H9 (cell line): ENCODE measurements around the gene TMEM174. TPM values are rescaled to one million over a fixed set of nuclear protein-coding genes. Genes with fewer than 3 reads are reported as not detected.
"Not testable (repeated sequence)": the region's sequence is repeated elsewhere in the genome, so short reads cannot be mapped to it uniquely, and the experiment has no call there.

Source experiments
- DNase-seq: peaks from one replicate; pipeline ENCODE4 v3.0.0-alpha.2; 2017
- H2AFZ ChIP-seq: one replicate; pipeline ENCODE4 v1.6.1; 2013; ENCODE audit warnings: mild to moderate bottlenecking, low read length, control low read depth, moderate library complexity
- H2AK5ac ChIP-seq: 2 replicates; pipeline ENCODE4 v1.6.1; 2013; ENCODE audit warnings: low read length, control low read depth, mixed read lengths; ENCODE audit not compliant: insufficient read length
- H2BK120ac ChIP-seq: one replicate; pipeline ENCODE4 v1.6.1; 2013; ENCODE audit warnings: low read depth, mild to moderate bottlenecking, low read length, control low read depth, inconsistent platforms; ENCODE audit not compliant: poor library complexity, severe bottlenecking
- H2BK12ac ChIP-seq: 2 replicates; pipeline ENCODE4 v1.6.1; 2013; ENCODE audit warnings: low read length, control low read depth, mixed read lengths, low read depth; ENCODE audit not compliant: insufficient read length
- H2BK15ac ChIP-seq: 2 replicates; pipeline ENCODE4 v1.6.1; 2013; ENCODE audit warnings: low read depth, low read length, control low read depth
- H2BK20ac ChIP-seq: one replicate; pipeline ENCODE4 v1.6.1; 2013; ENCODE audit warnings: low read depth, mild to moderate bottlenecking, low read length, control low read depth, inconsistent platforms; ENCODE audit not compliant: poor library complexity, severe bottlenecking
- H2BK5ac ChIP-seq: 2 replicates; pipeline ENCODE4 v1.6.1; 2013; ENCODE audit warnings: low read length, control low read depth, mixed read lengths; ENCODE audit not compliant: insufficient read length
- H3K14ac ChIP-seq: 2 replicates; pipeline ENCODE4 v1.6.1; 2013; ENCODE audit warnings: low read length, control low read depth; ENCODE audit not compliant: insufficient read depth
- H3K18ac ChIP-seq: 2 replicates; pipeline ENCODE4 v1.6.1; 2013; ENCODE audit warnings: low read depth, mild to moderate bottlenecking, mixed read lengths, low read length, control low read depth; ENCODE audit not compliant: insufficient read length
- H3K23ac ChIP-seq: 2 replicates; pipeline ENCODE4 v1.6.1; 2013; ENCODE audit warnings: low read length, control low read depth, mixed read lengths, low read depth; ENCODE audit not compliant: insufficient read length
- H3K23me2 ChIP-seq: 2 replicates; pipeline ENCODE4 v1.6.1; 2013; ENCODE audit warnings: low read depth, mild to moderate bottlenecking, mixed read lengths, low read length, control low read depth; ENCODE audit not compliant: insufficient read length, poor library complexity, severe bottlenecking
- H3K27ac ChIP-seq: 2 replicates; pipeline ENCODE4 v1.5.1; 2013; ENCODE audit warnings: low read length, control low read depth, mixed read lengths, low read depth; ENCODE audit not compliant: insufficient read length
- H3K27me3 ChIP-seq: 2 replicates; pipeline ENCODE4 v1.6.1; 2013; ENCODE audit warnings: low read length, control low read depth, inconsistent platforms; ENCODE audit not compliant: insufficient read depth
- H3K4ac ChIP-seq: 2 replicates; pipeline ENCODE4 v1.6.1; 2013; ENCODE audit warnings: low read depth, mild to moderate bottlenecking, control low read depth, inconsistent platforms, low read length, moderate library complexity
- H3K4me1 ChIP-seq: 2 replicates; pipeline ENCODE4 v1.6.1; 2013; ENCODE audit warnings: low read length, control low read depth, inconsistent platforms; ENCODE audit not compliant: insufficient read depth
- H3K4me2 ChIP-seq: 2 replicates; pipeline ENCODE4 v1.6.1; 2013; ENCODE audit warnings: low read length, control low read depth, mixed read lengths; ENCODE audit not compliant: insufficient read length, insufficient read depth
- H3K56ac ChIP-seq: 2 replicates; pipeline ENCODE4 v1.6.1; 2013; ENCODE audit warnings: low read depth, mild to moderate bottlenecking, mixed read lengths, low read length, control low read depth; ENCODE audit not compliant: insufficient read length
- H3K79me1 ChIP-seq: 2 replicates; pipeline ENCODE4 v1.6.1; 2013; ENCODE audit warnings: low read depth, mild to moderate bottlenecking, moderate library complexity, low read length, control low read depth, inconsistent platforms; ENCODE audit not compliant: insufficient read depth, poor library complexity, severe bottlenecking
- H3K79me2 ChIP-seq: 2 replicates; pipeline ENCODE4 v1.6.1; 2013; ENCODE audit warnings: low read length, control low read depth, inconsistent platforms; ENCODE audit not compliant: insufficient read depth
- H3K9ac ChIP-seq: 2 replicates; pipeline ENCODE4 v1.6.1; 2013; ENCODE audit warnings: low read length, control low read depth, mixed read lengths; ENCODE audit not compliant: insufficient read length; ENCODE audit errors: extremely low read depth
- H3K9me3 ChIP-seq: one replicate; pipeline ENCODE4 v1.6.1; 2013; ENCODE audit warnings: low read depth, low read length, inconsistent platforms; ENCODE audit not compliant: control insufficient read depth
- H3T11ph ChIP-seq: one replicate; pipeline ENCODE4 v1.6.1; 2013; ENCODE audit warnings: mild to moderate bottlenecking, low read length, control low read depth, inconsistent platforms
- H4K20me1 ChIP-seq: one replicate; pipeline ENCODE4 v1.6.1; 2013; ENCODE audit not compliant: control insufficient read depth, insufficient read length, insufficient read depth
- H4K5ac ChIP-seq: 2 replicates; pipeline ENCODE4 v1.6.1; 2013; ENCODE audit warnings: low read depth, mild to moderate bottlenecking, mixed read lengths, low read length, control low read depth; ENCODE audit not compliant: insufficient read length
- H4K8ac ChIP-seq: replicated peaks from 2 replicates; pipeline ENCODE4 v1.6.1; 2013; ENCODE audit warnings: low read length, control low read depth, mixed read lengths, low read depth; ENCODE audit not compliant: insufficient read length
- H4K91ac ChIP-seq: 2 replicates; pipeline ENCODE4 v1.6.1; 2013; ENCODE audit warnings: low read depth, mild to moderate bottlenecking, moderate library complexity, mixed read lengths, low read length, control low read depth; ENCODE audit not compliant: insufficient read length
- H3K27ac Mint-ChIP-seq, 3 experiments: 2 replicates in 2 of 3; 3 replicates in 1 of 3; pipeline ENCODE4 v1.8.0; 2020 to 2021; ENCODE audit warnings: mixed read lengths in 3 of 3, mild to moderate bottlenecking in 1 of 3, moderate library complexity in 1 of 3
- H3K27me3 Mint-ChIP-seq: 2 replicates; pipeline ENCODE4 v1.8.0; 2021; ENCODE audit warnings: low read depth, mild to moderate bottlenecking, moderate library complexity, mixed read lengths
- H3K36me3 Mint-ChIP-seq, 3 experiments: 2 replicates in 2 of 3; 3 replicates in 1 of 3; pipeline ENCODE4 v1.8.0; 2020 to 2021; ENCODE audit warnings: low read depth in 3 of 3, mixed read lengths in 3 of 3; ENCODE audit not compliant: insufficient read depth in 1 of 3
- H3K4me1 Mint-ChIP-seq, 2 experiments: 2 replicates each; pipeline ENCODE4 v1.8.0; 2020; ENCODE audit warnings: mixed read lengths in 2 of 2
- H3K4me3 Mint-ChIP-seq, 2 experiments: 2 replicates in 1 of 2; 3 replicates in 1 of 2; pipeline ENCODE4 v1.8.0; 2020 to 2021; ENCODE audit warnings: mild to moderate bottlenecking in 2 of 2, mixed read lengths in 2 of 2, moderate library complexity in 1 of 2
- H3K9me3 Mint-ChIP-seq, 2 experiments: 2 replicates in 1 of 2; 3 replicates in 1 of 2; pipeline ENCODE4 v1.8.0; 2020; ENCODE audit warnings: mild to moderate bottlenecking in 2 of 2, mixed read lengths in 2 of 2, moderate library complexity in 1 of 2
- CTCF ChIP-seq: fragments of 200-600 bp; sonication (generic); conservative IDR thresholded peaks from 3 replicates; pipeline ENCODE4 v1.8.0; 2021; ENCODE audit warnings: antibody characterized with exemption, mild to moderate bottlenecking
- WGBS: extraction: QIAGEN DNeasy Blood & Tissue Kit; methylation state at CpG from one replicate; pipeline ENCODE4 v1.1.7; 2013; ENCODE audit warnings: missing lambda C conversion rate, low lambda C conversion rate, mixed read lengths; ENCODE audit not compliant: insufficient read length; ENCODE audit errors: extremely low coverage; 5-methylcytosine and 5-hydroxymethylcytosine counted together
- total RNA-seq: library from RNA; stranded (reverse); gene quantifications from 2 replicates; pipeline ENCODE4 v1.2.1, GENCODE V29; 2021

TMEM174 gene
- total RNA-seq, 1 experiment from 2014 or later = not detected

GRCh38 chr5:73218552-73219171 is 45.7 kb downstream of the TMEM174 start:
- DNase-seq = no peak
- peaks cover 24% of the 10 kb centered on the region in 2 experiments for H3K4me1 Mint-ChIP-seq
- H3K27ac Mint-ChIP-seq = no peak overlapping the region
- H3K9me3 ChIP-seq = no peaks in the 10 kb centered on the region
- H3K23me2 ChIP-seq = peaks cover 10% of the 10 kb centered on the region
- no peak overlapping the region for H3K56ac ChIP-seq
- no peak overlapping the region for H3K4me2 ChIP-seq
- WGBS = no CpG with 5 or more reads among the region's 4 CpGs
- peaks cover 100% of the 10 kb centered on the region for H3K27me3 Mint-ChIP-seq
- H4K91ac ChIP-seq = no peak overlapping the region
- no peak overlapping the region for H2BK15ac ChIP-seq
- H3K14ac ChIP-seq = no peak overlapping the region
- no peak overlapping the region for H3K4me3 Mint-ChIP-seq
- H2BK5ac ChIP-seq = no peak overlapping the region
- no peak overlapping the region for H2BK120ac ChIP-seq
- H3K79me2 ChIP-seq = no peaks in the 10 kb centered on the region
- no peak overlapping the region for H3K23ac ChIP-seq
- no peak overlapping the region for H2BK20ac ChIP-seq
- no peak overlapping the region for H2BK12ac ChIP-seq
- no peaks in the 10 kb centered on the region for H3K79me1 ChIP-seq
- H2AFZ ChIP-seq = no peak overlapping the region
- H3K27me3 ChIP-seq = peaks cover 16% of the 10 kb centered on the region; the same call in 1 of the 2 replicates
- H3K9me3 Mint-ChIP-seq = no peaks in the 10 kb centered on the region
- TF ChIP-seq CTCF = peak; percentile 59
- no peaks in the 10 kb centered on the region for H3K4me1 ChIP-seq
- H3T11ph ChIP-seq = no peak overlapping the region
- no peak overlapping the region for H3K9ac ChIP-seq
- H4K8ac ChIP-seq = no peak overlapping the region
- no peak overlapping the region for H3K27ac ChIP-seq
- H3K18ac ChIP-seq = no peak overlapping the region
- H3K36me3 Mint-ChIP-seq = no peaks in the 10 kb centered on the region
- H2AK5ac ChIP-seq = no peak overlapping the region
- H4K20me1 ChIP-seq = no peaks in the 10 kb centered on the region
- H3K4ac ChIP-seq = no peak overlapping the region
- H4K5ac ChIP-seq = no peak overlapping the region

- H3K27me3 ChIP-seq = peaks cover 16% of the 10 kb centered on the region; the same call in 1 of the 2 replicates
- H3K9me3 Mint-ChIP-seq, H3K18ac ChIP-seq: not testable (repeated sequence)
Observed at GRCh38 chr5:73219336-73219735, 46.3 kb downstream of the TMEM174 start.

More at GRCh38 chr5:73219336-73219735, 46.3 kb downstream of the TMEM174 start:
- H3K4me1 ChIP-seq, DNase-seq, H3K4me2 ChIP-seq, H2BK15ac ChIP-seq, H3K4ac ChIP-seq, H3K36me3 Mint-ChIP-seq, H4K5ac ChIP-seq, H2BK120ac ChIP-seq, H2AFZ ChIP-seq, H2AK5ac ChIP-seq, H3K14ac ChIP-seq, H2BK20ac ChIP-seq, H4K20me1 ChIP-seq, H3K79me1 ChIP-seq, H3K9me3 ChIP-seq, H3K79me2 ChIP-seq, H3K27ac Mint-ChIP-seq, H2BK12ac ChIP-seq, H3K56ac ChIP-seq, H3K27ac ChIP-seq, H3K9ac ChIP-seq, H4K8ac ChIP-seq, H3K23me2 ChIP-seq, H2BK5ac ChIP-seq, H4K91ac ChIP-seq, H3T11ph ChIP-seq, H3K4me3 Mint-ChIP-seq, H3K23ac ChIP-seq: not testable (repeated sequence)
- Mint-ChIP-seq H3K27me3 (peaks cover 100% of the 10 kb centered on the region), H3K4me1 (peaks cover 17 to 18% of the 10 kb centered on the region in 2 experiments)
- WGBS = no CpG with 5 or more reads among the region's 3 CpGs
